WTC11 (cell line): ENCODE measurements around the gene CAMK2G.

Source experiments
- ARID4B ChIP-seq: sonication (generic); formaldehyde crosslinking; IDR thresholded peaks from 2 replicates; pipeline ENCODE4 v1.8.0; 2023; ENCODE audit warnings: missing genetic modification reagents, mild to moderate bottlenecking, borderline replicate concordance
- ATF2 ChIP-seq: sonication (generic); formaldehyde crosslinking; IDR thresholded peaks from 2 replicates; pipeline ENCODE4 v1.8.1; 2022; ENCODE audit warnings: low read depth, missing genetic modification reagents, borderline replicate concordance
- CTCF ChIP-seq: fragments of 200-600 bp; IDR thresholded peaks from 2 replicates; pipeline ENCODE4 v1.8.0; 2022; ENCODE audit warnings: antibody characterized with exemption
- JUN ChIP-seq: sonication (generic); formaldehyde crosslinking; IDR thresholded peaks from 2 replicates; pipeline ENCODE4 v1.8.0; 2023; ENCODE audit warnings: mild to moderate bottlenecking, missing genetic modification reagents
- STAT6 ChIP-seq: sonication (generic); formaldehyde crosslinking; conservative IDR thresholded peaks from 2 replicates; pipeline ENCODE4 v1.8.1; 2023; ENCODE audit warnings: mild to moderate bottlenecking, low read depth, missing genetic modification reagents, moderate library complexity

- TF ChIP-seq STAT6 (no peak), CTCF (no peak), ARID4B (CRISPR knock-in tag) (no peak), ATF2 (no peak), JUN (no peak)
Measured at GRCh38 chr10:73800560-73801252, 73.6 kb downstream of the CAMK2G start.
